ENCODE data around the gene PAGR1.
"Not testable (repeated sequence)": the region's sequence is repeated elsewhere in the genome, so short reads cannot be mapped to it uniquely, and the experiment has no call there.

Gene PAGR1

DNA sequence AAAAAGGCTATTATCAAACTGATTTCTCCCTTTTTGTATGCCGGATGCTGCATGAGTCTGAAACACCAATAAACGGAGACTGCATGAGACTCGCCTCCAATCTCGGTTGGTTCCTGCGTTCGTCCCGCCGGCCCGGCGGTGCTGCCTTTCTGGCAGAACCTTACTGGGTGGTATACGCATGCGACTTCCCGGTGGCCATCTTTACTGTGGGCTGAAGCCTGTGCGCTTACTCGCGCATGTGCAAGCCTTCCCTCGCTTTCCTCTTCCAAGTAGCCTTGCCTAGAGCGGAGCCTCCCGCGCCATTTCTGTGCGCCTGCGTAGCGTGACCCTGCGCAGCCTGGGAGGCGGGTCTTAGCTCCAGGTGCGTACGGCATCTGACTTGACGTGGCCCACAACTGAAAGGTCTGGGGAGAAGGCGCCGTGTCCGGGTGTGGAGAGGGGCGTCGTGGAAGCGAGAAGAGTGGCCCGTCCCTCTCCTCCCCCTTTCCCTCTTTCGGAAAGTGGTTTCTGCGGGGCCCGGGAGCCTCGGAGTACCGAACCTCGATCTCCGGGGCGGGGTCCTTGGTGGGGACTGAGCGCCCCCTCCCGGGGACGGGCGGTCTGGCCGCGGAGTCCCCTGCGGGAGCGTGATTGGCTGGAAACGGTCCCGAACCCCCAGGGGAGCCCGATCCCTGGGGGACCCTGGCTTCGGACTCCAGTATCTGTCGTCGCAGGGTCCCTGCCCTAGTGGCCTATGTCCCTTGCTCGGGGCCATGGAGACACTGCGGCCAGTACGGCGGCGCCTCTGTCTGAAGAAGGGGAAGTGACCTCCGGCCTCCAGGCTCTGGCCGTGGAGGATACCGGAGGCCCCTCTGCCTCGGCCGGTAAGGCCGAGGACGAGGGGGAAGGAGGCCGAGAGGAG is at the start of gene PAGR1:
TSS of gene PAGR1 (plus strand) at position 360 of the 901 bp plus-strand sequence. CDS start at position 734, 374 bp downstream.
- peak; percentile 100 for DNase-seq

- no peak for DNase-seq
Measured at GRCh38 chr16:29766571-29766970, 49.4 kb upstream of the PAGR1 start.

GRCh38 chr16:29767062-29767461 is 48.9 kb upstream of the PAGR1 start:
- DNase-seq: no peak

GRCh38 chr16:29769507-29769906 is 46.4 kb upstream of the PAGR1 start:
- no peak for DNase-seq

- no peak for DNase-seq
Measured at GRCh38 chr16:29770250-29770929, 45.6 kb upstream of the PAGR1 start.

DNA sequence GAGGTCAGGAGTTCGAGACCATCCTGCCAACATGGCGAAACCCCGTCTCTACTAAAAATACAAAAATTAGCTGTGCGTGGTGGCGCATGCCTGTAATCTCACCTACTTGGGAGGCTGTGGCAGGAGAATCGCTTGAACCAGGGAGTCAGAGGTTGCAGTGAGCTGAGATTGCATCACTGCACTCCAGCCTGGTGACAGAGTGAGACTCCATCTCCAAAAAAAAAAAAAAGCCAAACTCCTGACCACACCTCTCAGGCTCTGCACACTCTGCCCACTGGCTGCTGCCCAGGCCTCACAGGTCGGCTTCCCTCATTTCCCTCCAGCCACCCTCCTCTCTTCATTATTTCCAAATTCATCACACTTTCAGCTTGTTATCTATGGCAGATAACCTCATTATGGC is 43.6 kb upstream of the PAGR1 start:
- not testable (repeated sequence) for DNase-seq

DNA sequence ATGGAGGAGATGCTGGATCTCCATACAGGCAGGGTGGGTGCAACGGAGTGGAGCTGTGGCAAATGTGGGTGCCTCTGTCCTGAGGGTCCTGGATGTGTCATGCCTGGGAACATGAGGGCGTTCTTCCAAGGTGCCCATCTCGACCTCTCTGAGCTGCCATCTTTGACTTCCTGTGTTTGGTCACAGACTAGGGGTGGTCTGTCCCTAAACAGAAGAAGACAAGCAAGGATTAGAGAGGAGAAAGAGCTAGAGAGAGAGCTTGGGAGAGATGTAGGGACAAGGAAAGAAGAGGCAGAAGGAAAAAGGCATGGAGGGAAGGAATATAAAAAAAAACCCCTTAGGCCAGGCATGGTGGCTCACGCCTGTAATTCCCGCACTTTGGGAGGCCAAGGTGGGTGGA is 41.2 kb upstream of the PAGR1 start:
- DNase-seq: no peak

DNA sequence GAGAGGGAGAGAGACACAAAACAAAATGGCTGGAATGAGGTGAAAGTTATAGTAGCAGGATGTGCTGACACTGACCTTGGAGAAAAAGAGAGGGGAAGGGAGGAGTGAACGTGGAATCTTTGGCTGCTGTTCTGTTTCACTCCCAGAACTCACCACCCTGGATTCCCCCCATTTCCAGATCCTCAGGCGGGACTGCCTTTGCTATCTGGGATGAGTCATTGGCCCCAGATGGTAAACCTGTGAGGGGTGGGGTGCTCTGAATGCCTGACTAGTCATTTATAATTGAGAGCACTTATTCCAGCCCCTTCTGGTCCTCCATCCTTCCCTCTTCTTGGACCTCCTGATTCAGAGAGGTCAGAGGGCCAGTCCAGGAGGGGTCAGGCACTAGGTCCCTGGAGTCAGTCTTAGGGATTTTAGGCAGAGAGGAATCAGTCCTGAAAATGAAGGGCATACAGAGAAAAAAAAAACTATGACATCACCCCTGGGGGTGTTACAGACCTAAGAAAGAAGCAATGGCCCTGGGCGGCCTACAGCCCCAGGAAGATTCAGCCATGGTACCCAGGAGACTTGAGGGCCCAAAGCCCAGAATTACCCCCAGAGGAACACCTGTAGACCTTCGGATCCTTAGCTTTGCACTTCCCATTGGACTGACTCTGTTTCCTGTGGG is 40.1 kb upstream of the PAGR1 start:
- DNase-seq: no peak

- DNase-seq: no peak
Measured at GRCh38 chr16:29777576-29778350, 38.2 kb upstream of the PAGR1 start, which contains the start of gene ZG16. ZG16 (plus strand) TSS chr16:29778256; CDS start chr16:29779267, 1,011 bp downstream.

DNA sequence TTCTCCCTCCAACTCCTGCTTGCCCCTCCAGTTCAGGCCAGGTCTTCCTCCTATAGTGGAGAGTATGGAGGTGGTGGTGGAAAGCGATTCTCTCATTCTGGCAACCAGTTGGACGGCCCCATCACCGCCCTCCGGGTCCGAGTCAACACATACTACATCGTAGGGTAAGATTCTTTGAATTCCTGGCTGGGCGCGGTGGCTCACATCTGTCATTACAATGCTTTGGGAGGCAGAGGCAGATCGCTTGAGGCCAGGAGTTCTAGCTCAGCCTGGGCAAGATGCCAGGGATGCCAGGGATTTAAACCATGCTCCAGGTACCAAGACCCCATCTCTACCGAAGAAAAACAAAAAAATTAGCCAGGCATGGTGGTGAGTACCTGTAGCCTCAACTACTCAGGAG is 36.5 kb upstream of the PAGR1 start:
- DNase-seq: no peak

- not testable (repeated sequence) for DNase-seq
Measured at GRCh38 chr16:29783094-29783953, 32.6 kb upstream of the PAGR1 start.

GRCh38 chr16:29784157-29784556 is 31.8 kb upstream of the PAGR1 start:
- peak; percentile 32 for DNase-seq

- DNase-seq: peak; percentile 82
Measured at GRCh38 chr16:29784901-29785500, 31.0 kb upstream of the PAGR1 start.

GRCh38 chr16:29787155-29787554 is 28.8 kb upstream of the PAGR1 start:
- DNase-seq: not testable (repeated sequence)

DNA sequence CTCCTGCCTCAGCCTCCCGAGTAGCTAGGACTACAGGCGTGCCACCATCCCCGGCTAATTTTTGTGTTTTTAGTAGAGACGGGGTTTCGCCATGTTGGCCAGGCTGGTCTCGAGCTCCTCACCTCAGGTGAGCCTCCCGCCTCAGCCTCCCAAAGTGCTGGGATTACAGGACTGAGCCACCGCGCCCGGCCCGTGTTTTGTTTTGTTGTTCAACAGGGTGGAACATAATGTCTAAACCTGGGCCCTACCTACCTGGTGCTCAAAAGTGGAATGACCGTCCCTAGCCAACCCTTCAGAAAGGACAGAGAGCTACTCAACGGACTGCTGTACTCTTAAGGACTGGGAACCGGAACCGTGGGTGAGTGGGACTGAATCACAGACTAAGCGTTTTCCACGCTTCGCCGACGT is 26.2 kb upstream of the PAGR1 start:
- DNase-seq: no peak

DNA sequence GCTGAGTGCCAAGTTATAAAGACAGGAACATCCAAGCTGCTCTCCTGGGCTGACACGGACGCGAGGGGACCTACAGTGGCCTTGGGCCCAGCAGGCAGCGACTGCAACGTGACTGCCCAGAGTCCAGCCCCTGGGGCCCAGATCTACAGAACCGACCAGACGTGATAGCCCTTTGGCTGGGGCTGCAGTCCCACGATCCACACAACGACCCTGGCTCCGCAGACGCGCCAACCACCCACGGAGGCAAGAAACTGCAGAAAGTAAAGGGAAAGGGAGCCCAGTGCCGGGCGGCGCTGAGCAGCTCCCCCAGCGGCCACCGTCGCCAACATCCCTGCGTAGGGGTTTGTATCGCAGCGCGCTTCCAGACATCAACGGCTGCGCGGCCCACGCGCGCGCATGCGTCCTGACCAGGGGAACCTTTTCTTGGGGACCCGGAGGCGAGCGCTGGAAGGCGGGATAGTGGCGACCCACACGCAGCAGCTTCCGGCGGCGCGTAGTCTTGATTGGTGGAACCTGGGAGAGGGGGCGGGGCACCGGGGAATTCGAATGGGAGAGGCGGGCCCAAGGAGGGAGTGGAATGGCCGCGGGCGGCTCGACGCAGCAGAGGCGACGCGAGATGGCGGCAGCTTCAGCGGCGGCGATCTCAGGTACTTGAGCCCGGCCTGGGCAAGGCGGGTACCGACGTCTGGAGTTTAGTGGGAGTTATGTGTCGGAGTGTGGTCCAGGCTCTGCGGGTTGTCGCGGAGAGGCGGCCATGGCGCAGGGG is 25.6 kb upstream of the PAGR1 start, which contains the start of gene KIF22:
TSS of gene KIF22 (plus strand) at position 569 of the 766 bp plus-strand sequence. CDS start at position 578, 9 bp downstream.
- DNase-seq: peak; percentile 100

DNA sequence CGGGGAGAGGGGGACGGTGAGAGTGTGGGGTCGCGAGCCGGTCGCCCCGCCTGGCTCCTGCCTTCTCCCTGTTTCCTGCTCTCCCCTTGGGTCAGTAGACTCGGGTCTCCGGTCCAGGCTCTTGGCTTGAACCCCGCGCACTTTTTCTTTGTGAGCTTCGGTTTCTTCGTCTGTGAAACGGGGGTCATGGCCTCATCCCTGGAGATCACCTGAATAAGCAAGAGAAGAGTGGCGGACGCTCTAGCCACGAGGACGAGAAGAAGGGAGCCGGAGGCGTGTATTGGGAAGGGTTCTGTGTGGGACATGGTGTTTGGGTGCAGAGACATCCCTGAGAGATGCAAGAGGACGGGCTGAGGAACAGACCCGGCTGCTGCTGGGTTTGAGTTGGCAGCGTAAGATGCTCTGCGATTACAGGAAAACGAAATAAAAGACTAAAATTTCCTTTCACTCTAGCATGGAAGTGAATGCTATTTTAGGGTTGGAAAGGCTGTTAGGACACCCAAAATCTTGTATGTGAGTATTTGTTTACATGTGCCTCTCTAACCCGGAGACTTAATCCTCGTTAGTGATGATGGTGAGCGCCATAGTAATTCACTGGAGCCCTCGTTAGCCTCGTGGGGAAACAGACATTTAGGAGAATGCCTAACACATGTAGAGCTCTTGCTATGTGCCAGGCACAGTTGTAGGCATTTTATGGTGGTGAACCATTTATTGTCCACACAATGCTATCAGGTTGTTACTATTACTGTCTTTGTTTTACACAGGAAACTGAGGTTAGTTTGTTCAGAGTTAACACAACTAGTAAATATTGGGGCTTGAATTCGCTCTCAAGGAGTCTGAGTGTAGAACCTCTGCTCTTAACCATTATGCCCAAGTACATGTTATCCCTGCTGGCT is 24.8 kb upstream of the PAGR1 start:
- peak; percentile 32 for DNase-seq

DNA sequence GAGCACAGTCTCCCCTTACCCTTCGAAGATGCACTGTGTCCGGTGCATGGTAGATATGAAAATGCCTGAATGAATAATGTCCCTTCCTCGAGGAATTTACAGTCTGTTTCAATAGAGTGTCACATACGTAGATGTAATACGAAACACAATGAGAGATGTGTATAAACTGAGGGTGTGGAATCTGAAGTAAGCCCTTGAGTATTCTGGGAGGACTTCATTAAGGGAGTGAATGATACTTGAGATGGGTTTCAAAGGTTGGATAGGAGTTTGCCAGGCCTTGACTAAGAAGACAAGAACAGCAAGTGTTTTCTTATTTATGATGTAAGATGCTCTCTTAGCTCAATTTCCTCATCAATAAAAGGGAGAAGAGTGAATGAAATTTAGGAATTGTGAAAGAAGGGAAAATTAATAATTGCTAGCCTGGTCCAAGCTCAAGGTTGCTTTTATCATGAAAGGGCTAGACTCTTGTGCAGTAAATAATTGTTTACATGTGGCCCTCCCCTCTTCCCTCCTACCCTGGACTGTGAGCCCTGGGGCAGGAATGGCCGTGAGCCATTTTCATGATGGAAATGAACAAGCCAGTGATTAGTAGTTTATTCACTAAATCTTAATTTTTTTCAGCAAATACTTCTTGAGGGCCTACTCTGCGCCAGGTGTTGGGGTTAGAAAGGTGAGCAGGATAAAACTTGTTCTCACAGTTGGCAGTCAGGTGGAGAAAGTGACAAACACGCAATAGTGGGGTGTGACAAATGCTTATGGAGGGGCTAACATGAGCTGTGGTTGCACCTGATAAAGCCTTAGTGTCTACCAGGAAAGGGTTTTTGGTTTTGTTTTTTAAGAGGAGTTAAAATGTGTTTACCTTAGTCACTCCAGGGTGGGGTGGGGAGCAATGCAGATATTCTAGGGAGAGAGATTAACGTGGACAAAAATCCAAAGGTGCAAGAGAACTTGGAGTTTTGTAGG is 23.8 kb upstream of the PAGR1 start:
- DNase-seq: no peak

All from CD4-positive, alpha-beta T cell treated with Interleukin-12 subunit alpha and Interleukin-12 subunit beta, for 1 hour (primary cell).